Activated CD4-positive, alpha-beta T cell treated with anti-CD3 and anti-CD28 coated beads for 4 hours (primary cell): ENCODE measurements around the gene MYO3B.
"Not testable (repeated sequence)": the region's sequence is repeated elsewhere in the genome, so short reads cannot be mapped to it uniquely, and the experiment has no call there.

Source experiments
- DNase-seq, 2 donors: peaks; one replicate each; pipeline ENCODE4 v3.0.0-alpha.2; 2020

MYO3B gene

GRCh38 chr2:170377500-170378207 is 199.7 kb downstream of the MYO3B start:
- no peak for DNase-seq

DNA sequence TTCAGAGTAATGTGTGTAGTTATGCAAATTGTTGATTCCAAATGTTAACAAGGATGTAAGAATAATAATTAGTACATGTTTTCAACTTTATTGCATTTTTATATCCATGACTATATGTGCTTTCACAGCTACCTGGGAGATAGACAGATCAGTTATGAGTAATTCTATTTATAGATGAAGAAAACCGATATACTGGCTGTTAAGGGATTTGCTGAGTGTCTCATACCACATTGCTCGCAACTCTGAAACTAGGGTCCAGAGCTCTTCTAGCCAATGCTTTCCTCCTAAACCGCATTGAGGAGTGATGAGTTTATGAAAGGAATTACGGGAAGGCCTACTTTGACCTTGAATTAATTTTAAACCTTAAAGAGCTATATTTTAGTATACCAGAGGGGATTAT is 202.3 kb downstream of the MYO3B start:
- DNase-seq: no peak

- DNase-seq: no peak
These were observed 203.7 kb downstream of the MYO3B start for GRCh38 chr2:170381678-170382077.

- no peak for DNase-seq
These were observed 208.6 kb downstream of the MYO3B start for GRCh38 chr2:170386554-170386953.

DNA sequence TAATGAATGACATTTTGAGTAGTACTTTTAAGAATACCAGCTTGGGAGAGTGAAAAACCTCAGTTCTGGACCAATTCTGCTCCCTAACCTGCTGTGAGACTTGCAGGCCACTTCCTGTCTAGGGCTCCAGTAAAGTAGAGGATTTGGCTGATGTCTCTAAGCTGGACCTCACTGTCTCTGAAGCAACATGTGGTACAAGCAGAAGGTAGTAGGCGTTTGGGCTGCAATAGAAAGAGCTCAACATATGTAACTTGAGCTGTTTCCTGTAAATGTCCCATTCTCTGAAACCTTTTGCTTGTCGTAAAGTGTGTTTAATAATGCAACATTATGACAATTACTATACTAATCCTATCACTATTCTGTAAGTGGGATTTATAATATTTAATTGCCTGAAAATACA is 213.1 kb downstream of the MYO3B start:
- no peak for DNase-seq

GRCh38 chr2:170391697-170392096 is 213.8 kb downstream of the MYO3B start:
- DNase-seq: no peak

- no peak for DNase-seq
These were observed 216.0 kb downstream of the MYO3B start for GRCh38 chr2:170393861-170394498.

- DNase-seq: no peak
These were observed 216.9 kb downstream of the MYO3B start for GRCh38 chr2:170394641-170395387.

DNA sequence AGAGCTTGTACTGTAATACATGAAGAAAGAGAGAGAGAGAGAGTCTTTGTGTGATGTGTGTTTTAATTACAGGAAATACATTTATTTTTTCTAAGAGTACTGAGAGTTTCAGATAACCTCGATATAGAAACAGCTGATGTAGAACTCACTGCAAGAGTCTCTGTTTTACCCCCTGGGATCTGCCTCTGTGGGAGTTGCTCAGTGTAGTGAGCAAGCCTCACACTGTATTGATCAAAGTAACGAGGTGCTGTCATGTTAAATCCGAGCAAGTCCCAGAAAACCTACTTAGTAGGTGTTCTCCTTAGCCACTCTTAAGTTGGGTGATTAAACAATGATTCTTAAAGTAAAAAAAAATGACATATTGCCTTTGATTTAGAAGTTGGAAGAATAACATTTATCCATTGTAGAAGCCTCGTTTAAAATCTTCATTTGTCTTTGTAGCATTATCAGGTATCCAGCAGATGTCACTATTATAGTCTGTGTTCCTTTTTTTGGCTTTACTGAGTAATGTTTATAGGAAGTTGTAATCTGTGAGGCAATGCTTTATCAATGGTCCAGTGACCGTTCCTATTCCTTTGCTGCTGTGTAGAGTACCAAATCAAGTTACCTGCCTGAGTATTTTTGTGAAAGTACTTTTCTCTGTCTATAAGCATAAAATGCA is 219.0 kb downstream of the MYO3B start:
- no peak for DNase-seq

GRCh38 chr2:170401187-170401586 is 223.2 kb downstream of the MYO3B start:
- DNase-seq: no peak

DNA sequence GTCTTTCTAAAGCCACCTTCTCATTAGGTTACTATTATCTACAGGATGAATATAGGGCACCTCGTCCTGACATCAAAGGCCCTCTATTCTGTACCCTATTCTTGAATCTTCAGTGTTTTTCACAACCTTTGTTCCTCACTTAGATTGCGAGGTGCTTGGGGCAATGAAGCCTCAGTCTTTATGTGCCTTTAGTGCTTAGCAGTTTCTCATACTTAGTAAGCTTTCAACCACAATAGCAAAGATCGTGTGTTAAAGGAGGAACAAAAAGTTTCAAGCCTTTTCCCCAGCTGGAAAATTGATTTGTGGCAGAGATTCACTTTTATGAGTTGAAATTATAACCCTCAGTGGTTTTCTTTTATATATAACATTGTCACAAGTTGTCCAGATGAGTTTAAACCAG is 226.9 kb downstream of the MYO3B start:
- DNase-seq: no peak

GRCh38 chr2:170405326-170405725 is 227.4 kb downstream of the MYO3B start:
- no peak for DNase-seq

DNA sequence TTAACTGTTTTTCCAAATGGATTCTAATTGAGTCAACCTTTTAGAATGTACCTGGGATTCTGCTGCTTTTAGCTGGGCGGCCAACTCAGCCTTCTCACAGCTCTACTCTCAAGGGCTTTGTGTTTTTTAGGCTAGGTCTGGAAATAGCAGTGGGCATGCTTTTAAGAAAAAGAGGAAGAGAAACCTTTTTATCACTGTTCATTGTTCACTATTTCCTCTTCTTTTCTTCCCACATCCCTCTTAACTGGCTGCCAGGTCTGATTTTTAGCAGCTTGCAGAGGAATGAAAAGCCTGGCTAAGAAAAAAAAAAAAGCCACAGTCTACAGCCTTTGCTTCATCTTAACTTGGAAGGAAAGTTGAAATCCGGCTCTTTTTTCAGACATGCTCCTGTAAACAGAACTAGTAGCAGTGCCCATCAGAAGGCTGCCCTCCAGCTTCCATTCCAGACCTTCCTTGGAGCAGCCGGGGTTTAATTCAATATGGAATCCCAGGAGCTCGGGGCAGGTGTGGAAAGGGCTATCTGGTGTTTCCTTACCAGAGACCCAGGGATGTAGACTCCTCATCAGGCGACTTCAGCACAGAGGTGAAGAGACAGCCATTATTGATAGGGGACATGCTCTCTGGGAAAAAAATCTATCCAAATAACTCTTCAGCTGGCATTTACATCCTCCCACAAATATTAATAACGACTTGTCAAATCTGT is 230.7 kb downstream of the MYO3B start:
- no peak for DNase-seq

- DNase-seq: peak; percentile 74 to 81
These were observed 231.2 kb downstream of the MYO3B start for GRCh38 chr2:170409164-170409535.

- DNase-seq: no peak
These were observed 233.7 kb downstream of the MYO3B start for GRCh38 chr2:170411660-170412059.

- no peak for DNase-seq
These were observed 243.2 kb downstream of the MYO3B start for GRCh38 chr2:170420961-170421687.

GRCh38 chr2:170423919-170424318 is 246.0 kb downstream of the MYO3B start:
- DNase-seq: no peak

DNA sequence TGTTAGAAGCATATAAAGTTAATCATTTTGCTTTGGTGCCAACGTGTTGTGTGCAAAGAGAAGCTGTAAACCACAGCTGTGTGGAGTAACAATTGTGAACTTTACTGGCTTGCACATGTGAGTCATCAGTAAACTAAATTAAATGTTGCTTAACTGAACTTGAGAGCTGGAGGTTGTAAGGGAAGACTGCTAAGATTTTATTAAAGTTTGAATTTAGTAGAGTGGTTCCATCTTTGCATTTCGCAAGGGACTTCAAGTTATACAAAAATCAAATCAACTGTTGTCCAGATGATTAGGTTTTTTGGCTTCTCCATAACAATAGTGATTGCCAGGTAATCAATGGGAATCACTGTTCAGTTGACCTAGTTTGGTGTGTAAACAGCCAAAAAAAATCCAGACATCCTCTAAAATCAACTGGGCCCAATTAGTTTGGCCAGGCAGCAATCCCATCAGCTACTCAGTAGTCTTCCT is 247.4 kb downstream of the MYO3B start:
- DNase-seq: no peak

- DNase-seq: no peak
These were observed 250.9 kb downstream of the MYO3B start for GRCh38 chr2:170428868-170429267.

- no peak for DNase-seq
These were observed 254.9 kb downstream of the MYO3B start for GRCh38 chr2:170432823-170433222.

DNA sequence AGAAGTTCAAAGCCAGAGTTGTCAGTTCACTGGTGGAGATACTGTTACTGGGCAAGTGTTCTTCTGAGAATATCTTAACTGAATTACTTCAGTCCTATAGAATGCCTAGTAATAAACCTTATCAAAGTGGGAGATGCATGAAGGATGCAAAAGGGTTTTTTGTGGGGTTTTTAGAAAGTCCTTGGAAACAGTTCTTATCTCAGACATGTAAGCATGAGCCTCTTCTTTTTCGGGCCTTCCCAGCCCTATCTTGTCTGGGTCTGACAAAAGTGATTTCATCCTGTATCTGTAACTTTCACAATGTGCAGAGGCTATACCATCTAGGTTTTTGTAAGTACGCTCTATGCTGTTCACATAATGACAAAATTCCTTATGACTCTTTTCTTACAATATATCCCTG is 255.5 kb downstream of the MYO3B start:
- no peak for DNase-seq

DNA sequence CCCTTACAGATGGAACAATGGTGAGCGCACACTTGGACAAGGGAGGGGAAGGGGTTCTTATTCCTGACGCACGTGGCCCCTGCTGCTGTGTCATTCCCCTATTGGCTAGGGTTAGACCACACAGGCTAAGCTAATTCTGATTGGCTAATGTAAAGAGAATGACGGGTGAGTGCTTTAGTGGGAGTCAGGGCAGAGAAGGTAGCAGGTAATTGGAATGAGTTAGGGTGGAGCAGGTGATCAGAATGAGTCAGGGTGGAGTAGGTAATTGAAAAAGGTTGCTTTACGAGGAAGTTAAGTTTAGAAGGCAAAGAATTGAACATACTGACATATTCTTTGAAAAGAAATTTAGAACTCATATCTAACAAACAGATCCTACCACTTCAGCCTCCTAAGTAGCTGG is 256.4 kb downstream of the MYO3B start:
- not testable (repeated sequence) for DNase-seq
